Ascending aorta (tissue), 2 donors: ENCODE measurements around the gene WHRN. TPM values are rescaled to one million over a fixed set of nuclear protein-coding genes. Genes with fewer than 3 reads are reported as not detected.

ENCODE experiments used
- DNase-seq, 2 donors: peaks; one replicate each; pipeline ENCODE4 v3.0.0-alpha.2; 2019; ENCODE audit warnings: low spot score in 2 of 2
- H3K27ac ChIP-seq, 2 donors: fragments of 200-600 bp; sonication (generic); one replicate each; pipeline ENCODE4 v1.5.1; 2016 to 2017; ENCODE audit warnings: mild to moderate bottlenecking in 1 of 2
- H3K27me3 ChIP-seq: fragments of 200-600 bp; sonication (generic); one replicate; pipeline ENCODE4 v1.5.1; 2017
- H3K36me3 ChIP-seq, 2 donors: fragments of 200-600 bp; sonication (generic); one replicate each; pipeline ENCODE4 v1.5.1; 2016
- H3K4me1 ChIP-seq, 2 donors: fragments of 200-600 bp; sonication (generic); one replicate each; pipeline ENCODE4 v1.5.1; 2016 to 2017; ENCODE audit warnings: mild to moderate bottlenecking in 1 of 2
- H3K4me3 ChIP-seq, 2 donors: fragments of 200-600 bp; sonication (generic); one replicate each; pipeline ENCODE4 v1.5.1; 2016 to 2017; ENCODE audit warnings: mild to moderate bottlenecking in 1 of 2
- H3K9me3 ChIP-seq, 2 donors: fragments of 200-600 bp; sonication (generic); one replicate each; pipeline ENCODE4 v1.5.1; 2016
- CTCF ChIP-seq, 3 experiments: fragments of 200-600 bp in 2 of 3; fragments of 450-650 bp in 1 of 3; sonication (generic) in 2 of 3; IDR thresholded peaks; one replicate each; pipeline ENCODE4 v1.5.1; 2016 to 2019; ENCODE audit warnings: antibody characterized with exemption in 3 of 3, mild to moderate bottlenecking in 1 of 3, moderate library complexity in 1 of 3
- intact Hi-C: fragments of 100-400 bp; cut with DNase I; formaldehyde crosslinking; loops from one replicate; pipeline ENCODE4 v1.15.1; 2023
- total RNA-seq: library from RNA; depleted of rRNA; stranded (reverse); fragments of >200 nt; gene quantifications from one replicate; pipeline ENCODE4 v1.1.0, GENCODE V29; 2016

Gene WHRN
- total RNA-seq, 1 donor from 2014 or later = 3.9 TPM

GRCh38 chr9:114452219-114453165, 52.8 kb downstream of the WHRN start:
- no peaks in the 10 kb centered on the region for H3K36me3 ChIP-seq
- H3K4me1 ChIP-seq = no peaks in the 10 kb centered on the region
- DNase-seq = peak in 1 of 2 donors; percentile 46
- H3K9me3 ChIP-seq = no peaks in the 10 kb centered on the region
- H3K4me3 ChIP-seq = no peak overlapping the region
- no peak overlapping the region for H3K27ac ChIP-seq
- intact Hi-C loops = no loop called here
- H3K27me3 ChIP-seq = no peaks in the 10 kb centered on the region
- no peak for TF ChIP-seq CTCF (IDR thresholded peaks at IDR 0.05)

- no peaks in the 10 kb centered on the region for H3K27me3 ChIP-seq
- no peak for DNase-seq
- TF ChIP-seq CTCF (IDR thresholded peaks at IDR 0.05) = no peak
- no peaks in the 10 kb centered on the region for H3K9me3 ChIP-seq
- H3K4me3 ChIP-seq = no peak overlapping the region
- intact Hi-C loops = no loop called here
- H3K36me3 ChIP-seq = no peaks in the 10 kb centered on the region
- no peaks in the 10 kb centered on the region for H3K4me1 ChIP-seq
- no peak overlapping the region for H3K27ac ChIP-seq
These were observed 53.6 kb downstream of the WHRN start for GRCh38 chr9:114451707-114452031.

GRCh38 chr9:114450833-114451706, 54.2 kb downstream of the WHRN start:
- no peaks in the 10 kb centered on the region for H3K9me3 ChIP-seq
- DNase-seq = no peak
- no peaks in the 10 kb centered on the region for H3K27me3 ChIP-seq
- no peaks in the 10 kb centered on the region for H3K36me3 ChIP-seq
- intact Hi-C loops = no loop called here
- no peak for TF ChIP-seq CTCF (IDR thresholded peaks at IDR 0.05)
- H3K27ac ChIP-seq = no peak overlapping the region
- no peaks in the 10 kb centered on the region for H3K4me1 ChIP-seq
- H3K4me3 ChIP-seq = no peak overlapping the region

GRCh38 chr9:114450181-114450580, 55.1 kb downstream of the WHRN start:
- Histone ChIP-seq H3K27ac (no peak overlapping the region), H3K4me3 (no peak overlapping the region), H3K9me3 (no peaks in the 10 kb centered on the region), H3K27me3 (no peaks in the 10 kb centered on the region), H3K36me3 (no peaks in the 10 kb centered on the region), H3K4me1 (no peaks in the 10 kb centered on the region)
- DNase-seq = no peak
- intact Hi-C loops = no loop called here
- TF ChIP-seq CTCF (IDR thresholded peaks at IDR 0.05) = no peak

- Histone ChIP-seq H3K4me1 (no peaks in the 10 kb centered on the region), H3K4me3 (no peak overlapping the region), H3K27me3 (no peaks in the 10 kb centered on the region), H3K36me3 (no peaks in the 10 kb centered on the region), H3K27ac (no peak overlapping the region), H3K9me3 (no peaks in the 10 kb centered on the region)
- DNase-seq = no peak
- no peak for TF ChIP-seq CTCF (IDR thresholded peaks at IDR 0.05)
- intact Hi-C loops = no loop called here
These were observed 56.0 kb downstream of the WHRN start for GRCh38 chr9:114449236-114449635.
